Mesodermal cell (in vitro differentiated cells): Measurements from ENCODE around the gene OSBPL1A.
"Not testable (repeated sequence)": the region's sequence is repeated elsewhere in the genome, so short reads cannot be mapped to it uniquely, and the experiment has no call there.

Experiments
- H3K27ac ChIP-seq: 2 replicates; pipeline ENCODE4 v1.7.0; 2013; ENCODE audit warnings: mild to moderate bottlenecking, low read depth, low read length, moderate library complexity; ENCODE audit not compliant: severe bottlenecking
- H3K36me3 ChIP-seq: 2 replicates; pipeline ENCODE4 v1.7.1; 2013; ENCODE audit warnings: mild to moderate bottlenecking, low read length, moderate library complexity; ENCODE audit not compliant: control insufficient read depth, insufficient read depth
- H3K4me1 ChIP-seq: one replicate; pipeline ENCODE4 v1.7.1; 2013; ENCODE audit warnings: mild to moderate bottlenecking, low read length; ENCODE audit not compliant: insufficient read depth, control insufficient read depth, poor library complexity, severe bottlenecking
- H3K4me3 ChIP-seq: 2 replicates; pipeline ENCODE4 v1.7.0; 2013; ENCODE audit warnings: low read length, control low read depth, mild to moderate bottlenecking; ENCODE audit not compliant: insufficient read depth, poor library complexity, severe bottlenecking; ENCODE audit errors: extremely low read depth
- H3K9me3 ChIP-seq: 2 replicates; pipeline ENCODE4 v1.7.1; 2013; ENCODE audit warnings: mild to moderate bottlenecking, low read length, moderate library complexity; ENCODE audit not compliant: control insufficient read depth
- WGBS, 2 experiments: methylation state at CpG; one replicate each; pipeline ENCODE4 v1.1.5; 2013; ENCODE audit warnings: missing lambda C conversion rate in 2 of 2; ENCODE audit not compliant: insufficient coverage in 2 of 2; 5-methylcytosine and 5-hydroxymethylcytosine counted together

OSBPL1A gene

GRCh38 chr18:24398540-24398939, 916 bp upstream of the OSBPL1A start:
- H3K36me3 ChIP-seq = no peaks in the 10 kb centered on the region
- H3K27ac ChIP-seq = peak overlapping the region; percentile 82
- H3K4me1 ChIP-seq = peaks cover 18% of the 10 kb centered on the region
- peak overlapping the region; percentile 61 for H3K4me3 ChIP-seq
- WGBS, 2 experiments = 17 to 18% methylated on average over 12 to 13 of the region's 15 CpGs
- no peaks in the 10 kb centered on the region for H3K9me3 ChIP-seq

GRCh38 chr18:24397131-24397693, 412 bp downstream of the OSBPL1A start:
- H3K9me3 ChIP-seq = no peaks in the 10 kb centered on the region
- 0 to 1% methylated on average over 46 to 49 of the region's 50 CpGs for WGBS, 2 experiments
- H3K36me3 ChIP-seq = no peaks in the 10 kb centered on the region
- H3K27ac ChIP-seq = peak overlapping the region; percentile 90
- H3K4me1 ChIP-seq = peaks cover 18% of the 10 kb centered on the region
- peak overlapping the region; percentile 61 for H3K4me3 ChIP-seq

- Histone ChIP-seq H3K27ac (no peak overlapping the region), H3K4me3 (peak overlapping the region; percentile 61), H3K36me3 (no peaks in the 10 kb centered on the region), H3K9me3 (no peaks in the 10 kb centered on the region), H3K4me1 (peaks cover 16% of the 10 kb centered on the region)
- 90 to 97% methylated on average over 3 to 4 of the region's 8 CpGs for WGBS, 2 experiments
Measured at GRCh38 chr18:24396082-24396633, 1.5 kb downstream of the OSBPL1A start.

GRCh38 chr18:24395049-24395795, 2.4 kb downstream of the OSBPL1A start:
- WGBS, 2 experiments = 81 to 85% methylated on average over 4 to 6 of the region's 11 CpGs
- Histone ChIP-seq H3K4me3 (no peak overlapping the region), H3K4me1 (peaks cover 7% of the 10 kb centered on the region), H3K36me3 (no peaks in the 10 kb centered on the region), H3K9me3 (no peaks in the 10 kb centered on the region), H3K27ac (no peak overlapping the region)

- H3K36me3 ChIP-seq = no peaks in the 10 kb centered on the region
- no peak overlapping the region for H3K27ac ChIP-seq
- H3K9me3 ChIP-seq = no peaks in the 10 kb centered on the region
- WGBS, 2 experiments = 100% methylated on average over 1 of the region's 3 CpGs
- H3K4me3 ChIP-seq = no peak overlapping the region
- no peaks in the 10 kb centered on the region for H3K4me1 ChIP-seq
Measured at GRCh38 chr18:24388957-24389356, 8.7 kb downstream of the OSBPL1A start.

GRCh38 chr18:24386681-24387080, 10.9 kb downstream of the OSBPL1A start:
- H3K27ac ChIP-seq = no peak overlapping the region
- H3K36me3 ChIP-seq = no peaks in the 10 kb centered on the region
- 73 to 80% methylated on average over 1 to 2 of the region's 6 CpGs for WGBS, 2 experiments
- H3K4me3 ChIP-seq = no peak overlapping the region
- H3K9me3 ChIP-seq = no peaks in the 10 kb centered on the region
- H3K4me1 ChIP-seq = no peaks in the 10 kb centered on the region

- H3K4me3 ChIP-seq = no peak overlapping the region
- peaks cover 10% of the 10 kb centered on the region for H3K36me3 ChIP-seq
- WGBS, 2 experiments = 86 to 100% methylated on average over 1 of the region's 1 CpG
- H3K4me1 ChIP-seq = no peaks in the 10 kb centered on the region
- H3K9me3 ChIP-seq = no peaks in the 10 kb centered on the region
- H3K27ac ChIP-seq = no peak overlapping the region
Measured at GRCh38 chr18:24381126-24381525, 16.5 kb downstream of the OSBPL1A start.

GRCh38 chr18:24380163-24380747, 17.4 kb downstream of the OSBPL1A start:
- Histone ChIP-seq H3K36me3 (peaks cover 13% of the 10 kb centered on the region), H3K9me3 (no peaks in the 10 kb centered on the region), H3K4me3 (no peak overlapping the region), H3K4me1 (no peaks in the 10 kb centered on the region), H3K27ac (no peak overlapping the region)
- 89 to 98% methylated on average over 6 of the region's 6 CpGs for WGBS, 2 experiments

- H3K4me1 ChIP-seq = no peaks in the 10 kb centered on the region
- no peak overlapping the region for H3K4me3 ChIP-seq
- no peaks in the 10 kb centered on the region for H3K9me3 ChIP-seq
- H3K27ac ChIP-seq = no peak overlapping the region
- peaks cover 15% of the 10 kb centered on the region for H3K36me3 ChIP-seq
- WGBS, 2 experiments = 10% methylated on average over 1 of the region's 1 CpG; no CpG with 5 or more reads in 1 of the 2 experiments
Measured at GRCh38 chr18:24378598-24378997, 19.0 kb downstream of the OSBPL1A start.

- H3K27ac ChIP-seq, H3K4me3 ChIP-seq, H3K9me3 ChIP-seq, H3K4me1 ChIP-seq: not testable (repeated sequence)
- WGBS, 2 experiments = 94 to 97% methylated on average over 19 to 20 of the region's 23 CpGs
- peaks cover 25% of the 10 kb centered on the region for H3K36me3 ChIP-seq
Measured at GRCh38 chr18:24376531-24376930, 21.1 kb downstream of the OSBPL1A start.
